GM18870 (cell line): Measurements from ENCODE around the gene TAOK3.
A peak's percentile ranks its signal among the peaks of the same experiment; 100 is the strongest.
"Not testable (repeated sequence)": the region's sequence is repeated elsewhere in the genome, so short reads cannot be mapped to it uniquely, and the experiment has no call there.

Experiments used
- ATAC-seq: cut with Tn5 transposase; IDR thresholded peaks from one replicate; pipeline ENCODE4 v1.9.1; 2021; ENCODE audit warnings: moderate library complexity; ENCODE audit not compliant: unreplicated experiment

The TAOK3 gene

GRCh38 chr12:118145113-118145797 is 227.5 kb downstream of the TAOK3 start:
- ATAC-seq, result no peak

GRCh38 chr12:118144499-118144898 is 228.2 kb downstream of the TAOK3 start:
- no peak for ATAC-seq

DNA sequence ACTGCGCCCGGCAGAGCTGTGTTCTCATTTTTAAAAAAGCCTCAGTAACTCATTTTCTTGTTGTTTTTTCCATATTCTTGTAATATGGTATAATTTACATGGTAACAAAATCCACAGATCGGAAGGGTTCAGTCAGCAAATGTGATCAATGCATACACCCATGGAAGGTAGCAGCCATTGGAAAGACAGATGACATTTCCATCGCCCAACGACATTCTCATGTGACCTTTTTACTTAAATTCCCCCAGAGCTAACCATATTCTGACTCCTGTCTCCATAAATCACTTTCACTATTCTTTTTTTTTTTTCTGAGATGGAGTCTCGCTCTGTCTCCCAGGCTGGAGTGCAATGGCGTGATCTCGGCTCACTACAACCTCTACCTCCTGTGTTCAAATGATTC is 231.9 kb downstream of the TAOK3 start:
- ATAC-seq, result no peak

DNA sequence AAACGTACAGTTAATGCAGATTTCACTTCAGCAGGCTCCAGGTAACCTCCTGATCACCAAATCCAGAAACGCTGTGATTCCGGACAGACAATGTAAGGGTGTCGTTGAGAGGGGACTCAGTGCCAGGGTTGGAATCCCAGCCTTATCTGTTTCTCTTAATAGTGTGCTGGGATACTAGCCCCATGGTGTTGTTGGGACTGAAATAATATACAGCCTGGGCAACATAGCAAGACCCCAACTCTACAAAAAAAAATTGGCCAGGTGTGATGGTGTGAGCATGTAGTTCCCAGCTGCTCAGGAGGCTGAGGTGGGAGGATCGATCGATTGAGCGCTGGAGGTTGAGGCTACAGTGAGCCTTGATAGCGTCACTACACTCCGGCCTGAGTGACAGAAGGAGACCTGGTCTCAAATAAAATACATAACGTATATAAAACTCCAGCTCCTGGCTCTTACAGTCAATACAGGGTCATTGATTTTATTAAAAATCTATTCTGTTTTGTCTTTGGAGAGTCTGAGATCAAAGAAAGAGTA is 235.5 kb downstream of the TAOK3 start:
- ATAC-seq, result no peak

DNA sequence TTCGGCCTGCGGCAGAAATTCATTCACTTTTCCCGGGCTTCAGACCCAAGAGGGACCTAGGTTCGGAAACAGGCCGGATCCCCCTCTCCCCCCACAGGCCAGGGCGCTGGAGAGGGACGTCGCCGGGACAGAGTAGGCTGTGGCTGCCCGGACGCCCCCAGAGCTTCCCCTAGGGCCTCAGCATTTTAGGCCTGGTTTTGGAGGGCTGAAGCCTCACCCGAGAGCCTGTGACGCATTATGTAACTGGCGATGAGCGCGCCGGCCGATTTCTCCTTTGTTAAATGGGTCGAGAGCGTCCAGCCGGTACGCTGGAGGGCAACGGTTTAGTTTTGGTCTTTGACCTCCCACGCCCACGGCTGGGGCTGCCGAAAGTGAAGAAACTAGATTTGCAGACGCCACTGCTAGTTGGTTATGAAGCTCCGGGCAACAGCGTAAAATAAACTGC is 236.1 kb downstream of the TAOK3 start:
- peak; percentile 27 for ATAC-seq

DNA sequence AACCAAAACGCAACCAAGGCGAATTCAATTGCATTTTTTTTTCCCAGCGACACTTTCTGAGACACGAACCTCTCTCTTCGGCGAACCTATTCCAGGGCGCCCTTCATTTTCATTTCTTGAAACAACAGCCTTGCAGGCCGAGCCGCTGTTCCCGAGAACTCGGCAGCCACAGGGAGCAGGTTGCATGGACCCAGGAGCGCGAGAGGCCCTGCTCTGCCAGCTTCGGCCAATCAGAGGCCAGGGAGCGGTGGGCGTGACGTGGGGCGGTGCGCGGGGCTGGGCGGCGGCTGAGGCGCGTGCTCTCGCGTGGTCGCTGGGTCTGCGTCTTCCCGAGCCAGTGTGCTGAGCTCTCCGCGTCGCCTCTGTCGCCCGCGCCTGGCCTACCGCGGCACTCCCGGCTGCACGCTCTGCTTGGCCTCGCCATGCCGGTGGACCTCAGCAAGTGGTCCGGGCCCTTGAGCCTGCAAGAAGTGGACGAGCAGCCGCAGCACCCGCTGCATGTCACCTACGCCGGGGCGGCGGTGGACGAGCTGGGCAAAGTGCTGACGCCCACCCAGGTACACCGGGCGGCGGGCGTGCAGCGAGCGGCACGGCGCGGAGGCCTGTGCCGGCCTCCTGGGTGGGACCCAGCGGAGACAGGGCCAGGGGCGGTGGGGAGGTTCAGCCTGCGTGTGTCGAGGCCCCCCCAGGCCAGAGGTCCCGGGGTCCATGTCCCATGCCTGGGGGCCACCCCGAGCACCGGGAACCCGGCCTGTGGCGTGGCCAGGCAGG is 236.7 kb downstream of the TAOK3 start, which contains the start of gene PEBP1:
PEBP1 (plus strand) TSS at position 337 of the 771 bp plus-strand sequence; CDS start at position 423, 86 bp downstream.
- ATAC-seq, result peak; percentile 77

DNA sequence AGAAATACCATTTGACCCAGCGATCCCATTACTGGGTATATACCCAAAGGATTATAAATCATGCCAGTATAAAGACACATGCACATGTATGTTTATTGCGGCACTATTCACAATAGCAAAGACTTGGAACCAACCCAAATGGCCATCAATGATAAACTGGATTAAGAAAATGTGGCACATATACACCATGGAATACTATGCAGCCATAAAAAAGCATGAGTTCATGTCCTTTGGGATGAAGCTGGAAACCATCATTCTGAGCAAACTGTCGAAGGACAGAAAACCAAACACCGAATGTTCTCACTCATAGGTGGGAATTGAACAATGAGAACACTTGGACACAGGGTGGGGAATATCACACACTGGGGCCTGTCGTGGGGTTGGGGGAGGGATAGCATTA is 243.3 kb downstream of the TAOK3 start:
- not testable (repeated sequence) for ATAC-seq

DNA sequence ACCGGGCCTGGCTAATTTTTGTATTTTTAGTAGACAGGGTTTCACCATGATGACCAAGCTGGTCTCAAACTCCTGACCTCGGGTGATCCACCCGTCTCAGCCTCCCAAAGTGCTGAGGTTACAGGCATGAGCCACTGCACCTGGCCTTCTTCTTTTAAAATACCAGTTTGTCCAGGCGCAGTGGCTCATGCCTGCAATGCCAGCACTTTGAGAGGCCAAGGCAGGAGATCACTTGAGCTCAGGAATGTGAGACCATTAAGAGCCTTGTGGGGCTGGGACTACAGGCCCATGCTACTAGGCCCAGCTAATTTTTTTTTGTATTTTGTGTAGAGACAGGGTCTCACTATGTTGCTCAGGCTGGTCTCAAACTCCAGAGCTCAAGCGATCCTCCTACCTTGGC is 244.8 kb downstream of the TAOK3 start:
- ATAC-seq, result no peak

GRCh38 chr12:118126119-118126757 is 246.5 kb downstream of the TAOK3 start:
- no peak for ATAC-seq

DNA sequence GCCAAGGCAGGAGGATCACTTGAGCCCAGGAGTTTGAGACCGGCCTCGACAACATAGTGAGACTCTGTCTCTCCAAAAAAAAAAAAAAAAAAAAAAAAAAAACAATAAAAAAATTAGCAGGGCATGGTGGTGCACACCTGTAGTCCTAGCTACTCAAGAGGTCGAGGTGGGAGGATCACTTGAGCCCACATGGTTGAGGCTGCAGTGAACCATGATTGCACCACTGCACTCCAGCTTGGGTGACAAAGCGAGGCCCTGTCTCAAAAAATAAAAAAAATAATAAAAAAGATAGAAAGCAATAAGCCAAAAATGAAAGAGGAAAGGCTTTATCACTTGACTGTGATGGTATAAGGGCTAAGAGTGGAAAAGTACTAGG is 247.0 kb downstream of the TAOK3 start:
- ATAC-seq, result no peak

- ATAC-seq, result no peak
These were observed 248.3 kb downstream of the TAOK3 start for GRCh38 chr12:118124333-118124874.

GRCh38 chr12:118122264-118122663 is 250.4 kb downstream of the TAOK3 start:
- no peak for ATAC-seq

- ATAC-seq, result no peak
These were observed 251.9 kb downstream of the TAOK3 start for GRCh38 chr12:118120579-118121363.

- no peak for ATAC-seq
These were observed 253.2 kb downstream of the TAOK3 start for GRCh38 chr12:118119449-118119879.

DNA sequence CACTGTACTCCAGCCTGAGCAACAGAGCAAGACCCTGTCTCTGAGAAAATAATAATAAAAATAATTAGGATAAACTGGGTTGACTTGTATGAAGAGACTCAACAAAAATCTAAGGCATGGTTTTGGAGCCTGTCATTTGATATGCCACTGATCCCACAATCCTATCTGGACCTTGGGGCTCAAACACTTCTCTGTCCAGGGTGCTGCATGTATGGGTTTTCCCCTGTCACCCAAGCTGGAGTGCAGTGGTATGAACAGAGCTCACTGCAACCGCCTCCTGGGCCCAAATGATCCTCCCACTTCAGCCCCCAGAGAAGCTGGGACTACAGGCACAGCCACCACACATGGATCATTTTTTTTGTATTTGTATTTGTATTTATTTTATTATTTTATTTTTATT is 263.6 kb downstream of the TAOK3 start:
- no peak for ATAC-seq

DNA sequence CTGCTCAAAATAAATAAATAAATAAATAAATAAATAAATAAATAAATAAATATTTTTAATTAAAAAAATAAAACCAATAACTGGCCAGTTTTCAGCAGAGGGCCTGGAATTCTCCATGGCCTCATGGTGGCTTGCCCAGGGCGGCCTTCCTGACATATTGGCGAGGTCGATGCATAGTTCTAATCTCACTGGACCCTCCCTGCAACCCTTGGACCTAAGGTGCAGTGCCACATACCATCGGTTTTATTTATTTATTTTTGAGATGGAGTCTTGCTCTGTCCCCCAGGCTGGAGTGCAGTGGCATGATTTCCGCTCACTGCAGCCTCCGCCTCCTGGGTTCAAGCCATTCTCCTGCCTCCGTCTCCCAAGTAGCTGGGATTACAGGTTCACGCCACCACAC is 265.0 kb downstream of the TAOK3 start:
- no peak for ATAC-seq

GRCh38 chr12:118107011-118107410 is 265.7 kb downstream of the TAOK3 start:
- no peak for ATAC-seq

- no peak for ATAC-seq
These were observed 268.9 kb downstream of the TAOK3 start, which contains the start of gene VSIG10 for GRCh38 chr12:118103601-118104382. Gene VSIG10, minus strand, starts transcription at chr12:118104011. Its CDS starts 340 bp downstream, at chr12:118103671.

DNA sequence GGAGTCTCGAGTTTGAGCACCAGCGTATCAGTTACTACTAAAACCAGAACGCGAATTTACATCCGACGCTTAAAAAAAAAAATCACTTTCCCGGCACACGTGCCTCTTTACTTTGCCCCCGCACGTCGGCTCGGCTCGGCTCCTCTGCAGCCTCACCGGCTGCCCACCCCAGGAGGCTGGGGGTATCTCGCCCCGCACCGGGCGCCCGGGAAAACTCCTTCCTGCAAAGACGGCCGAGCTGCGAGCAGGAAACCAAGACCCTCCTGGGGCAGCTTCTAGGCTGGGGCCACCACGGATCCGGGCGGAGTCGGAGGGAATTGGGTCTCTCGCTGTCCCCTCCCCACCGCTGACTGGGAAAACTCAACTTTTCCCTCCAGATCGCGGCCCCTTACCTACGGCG is 269.5 kb downstream of the TAOK3 start:
- ATAC-seq, result no peak

DNA sequence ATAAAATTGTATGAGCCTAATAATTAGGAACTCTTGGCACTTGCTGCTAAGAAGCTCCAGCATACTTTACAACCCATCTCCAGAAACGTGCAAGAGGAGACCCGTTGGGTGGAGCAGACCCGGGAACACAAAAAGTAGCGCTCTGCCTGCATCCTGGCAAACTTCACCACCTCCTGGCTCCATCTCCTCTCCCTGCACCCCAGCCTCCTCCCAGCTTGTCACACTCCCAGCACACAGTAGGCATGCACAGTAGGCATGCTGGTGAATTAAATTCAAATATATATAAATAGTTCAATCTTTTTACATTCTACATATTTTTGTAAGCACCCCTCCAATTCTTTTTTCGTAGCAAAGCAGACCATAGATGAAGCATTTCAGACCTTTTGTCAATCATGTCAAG is 270.1 kb downstream of the TAOK3 start:
- no peak for ATAC-seq
